HCT116 (cell line): Measurements from ENCODE around the gene MTHFD1L. TPM values are rescaled to one million over a fixed set of nuclear protein-coding genes. Genes with fewer than 3 reads are reported as not detected.

Source experiments
- ATAC-seq: fragments of 200-7000 bp; cut with Tn5 transposase; 2 replicates; pipeline ENCODE4 v1.9.1; 2020; ENCODE audit warnings: mild to moderate bottlenecking, moderate library complexity
- BruUV-seq: library from RNA; stranded (reverse); fragments of 400-500 nt; replicated peaks from 2 replicates; lab custom pipeline; 2021; lab: Mats Ljungman, UMichigan
- CTCF ChIA-PET: fragments of 300-600 bp; sonication (Branson Sonifier 250); formaldehyde crosslinking; loops from one replicate; lab custom pipeline; 2021; ENCODE audit warnings: antibody characterized with exemption; lab: Charles Lee
- POLR2A ChIA-PET: fragments of 300-600, 350-600 bp; sonication (Branson Sonifier 250); formaldehyde crosslinking; loops from one replicate; lab custom pipeline; 2021; ENCODE audit warnings: antibody characterized with exemption; lab: Charles Lee
- RAD21 ChIA-PET, 2 experiments: fragments of 300-600 bp; sonication (Branson Sonifier 250); formaldehyde crosslinking; loops; one replicate each; lab custom pipeline; 2023; ENCODE audit warnings: low total read pairs in 2 of 2; ENCODE audit not compliant: uncharacterized antibody in 2 of 2, unreplicated experiment in 2 of 2, low non-redundant PET in 1 of 2; lab: Charles Lee
- DNase-seq: peaks from one replicate; pipeline ENCODE4 v3.0.0-alpha.2; 2010; ENCODE audit warnings: low read depth, low spot score
- H2AFZ ChIP-seq: fragments of 200-600 bp; shearing (Covaris generic), sonication (generic); 2 replicates; pipeline ENCODE4 v1.6.1; 2017; ENCODE audit warnings: low read depth, mixed run types, mixed read lengths, antibody characterized with exemption, low read length; ENCODE audit not compliant: poor library complexity, severe bottlenecking
- H3K27ac ChIP-seq: 2 replicates; pipeline ENCODE4 v1.5.1; 2012; ENCODE audit warnings: low read depth, low read length
- H3K27me3 ChIP-seq: fragments of 200-600 bp; sonication (generic); 2 replicates; pipeline ENCODE4 v1.6.1; 2016; ENCODE audit warnings: mixed run types, low read length, mixed read lengths; ENCODE audit not compliant: insufficient read depth
- H3K36me3 ChIP-seq, 2 experiments: fragments of 200-500 bp in 1 of 2; fragments of 200-600 bp in 1 of 2; sonication (Bioruptor generic) in 1 of 2; sonication (generic) in 1 of 2; 2 replicates each; pipeline versions ENCODE4 v1.5.1 to v1.6.1; 2014 to 2016; ENCODE audit warnings: low read length in 2 of 2, inconsistent platforms in 1 of 2, mixed read lengths in 1 of 2, mixed run types in 1 of 2; ENCODE audit not compliant: insufficient read depth in 2 of 2, control insufficient read depth in 1 of 2
- H3K4me1 ChIP-seq, 2 experiments: fragments of 200-600 bp in 1 of 2; sonication (generic) in 1 of 2; 2 replicates each; pipeline versions ENCODE4 v1.5.1 to v1.6.1; 2012 to 2017; ENCODE audit warnings: low read length in 2 of 2, inconsistent platforms in 1 of 2, mild to moderate bottlenecking in 1 of 2, mixed read lengths in 1 of 2, mixed run types in 1 of 2, moderate library complexity in 1 of 2; ENCODE audit not compliant: insufficient read depth in 2 of 2, control insufficient read depth in 1 of 2
- H3K4me2 ChIP-seq: fragments of 200-600 bp; sonication (generic); 2 replicates; pipeline ENCODE4 v1.6.1; 2017; ENCODE audit warnings: mixed run types, low read length, mixed read lengths
- H3K4me3 ChIP-seq, 2 experiments: fragments of 200-600 bp in 1 of 2; sonication (generic) in 1 of 2; replicated peaks in 1 of 2; 2 replicates each; pipeline ENCODE4 v1.5.1; 2011 to 2016; ENCODE audit warnings: low read length in 2 of 2, control low read depth in 1 of 2, low read depth in 1 of 2, mild to moderate bottlenecking in 1 of 2, mixed read lengths in 1 of 2, mixed run types in 1 of 2
- H3K79me2 ChIP-seq: fragments of 200-600 bp; sonication (generic); 2 replicates; pipeline ENCODE4 v1.6.1; 2017; ENCODE audit warnings: mild to moderate bottlenecking, mixed run types, low read length, moderate library complexity, mixed read lengths; ENCODE audit not compliant: insufficient read depth
- H3K9ac ChIP-seq: fragments of 200-600 bp; sonication (generic); 2 replicates; pipeline ENCODE4 v1.6.1; 2016; ENCODE audit warnings: low read length, mixed read lengths
- H3K9me2 ChIP-seq: fragments of 200-600 bp; sonication (generic), shearing (Covaris generic); 2 replicates; pipeline ENCODE4 v1.6.1; 2017; ENCODE audit warnings: mixed run types, mild to moderate bottlenecking, moderate library complexity; ENCODE audit not compliant: insufficient read depth
- H3K9me3 ChIP-seq, 2 experiments: fragments of 200-500 bp in 1 of 2; fragments of 200-600 bp in 1 of 2; sonication (Bioruptor generic) in 1 of 2; sonication (generic) in 1 of 2; 2 replicates each; pipeline ENCODE4 v1.6.1; 2014 to 2017; ENCODE audit warnings: low read length in 2 of 2, mixed read lengths in 2 of 2, inconsistent platforms in 1 of 2, low read depth in 1 of 2, mild to moderate bottlenecking in 1 of 2, mixed run types in 1 of 2, moderate library complexity in 1 of 2; ENCODE audit not compliant: control insufficient read depth in 1 of 2, insufficient read depth in 1 of 2
- H4K20me1 ChIP-seq: fragments of 200-600 bp; sonication (generic), shearing (Covaris generic); 2 replicates; pipeline ENCODE4 v1.6.1; 2017; ENCODE audit warnings: mixed run types, mild to moderate bottlenecking, moderate library complexity; ENCODE audit not compliant: insufficient read depth
- ATF3 ChIP-seq: IDR thresholded peaks from 2 replicates; pipeline ENCODE4 v1.6.1; 2012
- CEBPB ChIP-seq: IDR thresholded peaks from 2 replicates; pipeline ENCODE4 v1.6.1; 2012; ENCODE audit warnings: low read depth
- EZH2 ChIP-seq: fragments of 200-600 bp; sonication (generic); IDR thresholded peaks from 2 replicates; pipeline ENCODE4 v1.6.1; 2017; ENCODE audit warnings: antibody characterized with exemption, mixed run types
- JUND ChIP-seq: IDR thresholded peaks from 2 replicates; pipeline ENCODE4 v1.6.1; 2012
- SIN3A ChIP-seq: IDR thresholded peaks from 2 replicates; pipeline ENCODE4 v1.6.1; 2012; ENCODE audit warnings: low read depth
- SP1 ChIP-seq: IDR thresholded peaks from 2 replicates; pipeline ENCODE4 v1.6.1; 2012; ENCODE audit warnings: low read depth
- SRF ChIP-seq: IDR thresholded peaks from 2 replicates; pipeline ENCODE4 v1.6.1; 2012; ENCODE audit warnings: low read depth
- YY1 ChIP-seq: IDR thresholded peaks from 2 replicates; pipeline ENCODE4 v1.6.1; 2011; ENCODE audit warnings: low read length, low read depth, moderate library complexity, mild to moderate bottlenecking; ENCODE audit not compliant: insufficient replicate concordance; ENCODE audit errors: extremely low read depth
- intact Hi-C: fragments of 100-400 bp; cut with micrococcal nuclease; formaldehyde crosslinking; loops from 2 replicates; pipeline ENCODE4 v1.10.0; 2022
- total RNA-seq: library from RNA; stranded (reverse); gene quantifications from one replicate; pipeline ENCODE4 v1.2.1, GENCODE V29; 2021; ENCODE audit not compliant: unreplicated experiment
- TF ChIP-seq, protein P1 (sequence below): IDR thresholded peaks from 2 replicates; pipeline ENCODE4 v1.6.1; 2012

MTHFD1L gene
- total RNA-seq, 1 experiment from 2014 or later: 127 TPM

GRCh38 chr6:150844371-150844770 is 21.1 kb upstream of the MTHFD1L start:
- no peaks in the 10 kb centered on the region for H3K4me1 ChIP-seq
- H3K4me3 ChIP-seq: no peak overlapping the region
- no peak for DNase-seq
- H3K4me2 ChIP-seq: no peak overlapping the region
- no TSS peak for BruUV-seq
- no peaks in the 10 kb centered on the region for H3K36me3 ChIP-seq
- H3K9me3 ChIP-seq: no peaks in the 10 kb centered on the region
- H3K9ac ChIP-seq: no peak overlapping the region
- no peaks in the 10 kb centered on the region for H3K79me2 ChIP-seq
- CTCF ChIA-PET: no interaction called here
- H3K27me3 ChIP-seq: no peaks in the 10 kb centered on the region
- RAD21 ChIA-PET: no interaction called here
- TF ChIP-seq CEBPB (no peak), SRF (no peak), ATF3 (no peak), JUND (no peak)
- TF ChIP-seq, all 23 proteins: peak for 0
- H3K27ac ChIP-seq: no peak overlapping the region
- no peak for ATAC-seq
- H2AFZ ChIP-seq: no peak overlapping the region
- H4K20me1 ChIP-seq: no peaks in the 10 kb centered on the region
- intact Hi-C loops: no loop called here
- POLR2A ChIA-PET: no interaction called here
- H3K9me2 ChIP-seq: no peaks in the 10 kb centered on the region

GRCh38 chr6:150846641-150847040 is 18.9 kb upstream of the MTHFD1L start:
- Histone ChIP-seq H3K4me2 (no peak overlapping the region), H2AFZ (no peak overlapping the region), H3K27ac (no peak overlapping the region), H3K27me3 (no peaks in the 10 kb centered on the region), H3K36me3 (no peaks in the 10 kb centered on the region), H3K9me2 (no peaks in the 10 kb centered on the region), H3K9ac (no peak overlapping the region), H4K20me1 (no peaks in the 10 kb centered on the region), H3K9me3 (no peaks in the 10 kb centered on the region), H3K4me1 (no peaks in the 10 kb centered on the region), H3K79me2 (no peaks in the 10 kb centered on the region), H3K4me3 (no peak overlapping the region)
- BruUV-seq: no TSS peak
- RAD21 ChIA-PET: no interaction called here
- ATAC-seq: no peak
- TF ChIP-seq JUND (no peak), ATF3 (no peak), SIN3A (no peak), CEBPB (no peak), EZH2 (no peak), YY1 (no peak), SP1 (no peak)
- TF ChIP-seq, protein P1, sequence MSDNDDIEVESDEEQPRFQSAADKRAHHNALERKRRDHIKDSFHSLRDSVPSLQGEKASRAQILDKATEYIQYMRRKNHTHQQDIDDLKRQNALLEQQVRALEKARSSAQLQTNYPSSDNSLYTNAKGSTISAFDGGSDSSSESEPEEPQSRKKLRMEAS: no peak
- intact Hi-C loops: no loop called here
- CTCF ChIA-PET: no interaction called here
- POLR2A ChIA-PET: no interaction called here
- no peak for DNase-seq
